A673 (cell line): ENCODE data around the gene GGTA1. TPM values are rescaled to one million over a fixed set of nuclear protein-coding genes. Genes with fewer than 3 reads are reported as not detected.

Source experiments
- BruUV-seq: library from RNA; stranded (reverse); fragments of 400-500 nt; replicated peaks from 2 replicates; lab custom pipeline; 2021; lab: Mats Ljungman, UMichigan
- CTCF ChIA-PET: fragments of 300-600 bp; sonication (Branson Sonifier 250); formaldehyde crosslinking; loops from one replicate; lab custom pipeline; 2022; ENCODE audit warnings: antibody characterized with exemption; lab: Charles Lee
- POLR2A ChIA-PET: fragments of 300-600 bp; sonication (Branson Sonifier 250); formaldehyde crosslinking; loops from one replicate; lab custom pipeline; 2022; ENCODE audit warnings: antibody characterized with exemption; ENCODE audit not compliant: low non-redundant PET; lab: Charles Lee
- DNase-seq: peaks from one replicate; pipeline ENCODE4 v3.0.0-alpha.2; 2015; ENCODE audit warnings: low spot score
- H3K27ac ChIP-seq: fragments of 200-600 bp; sonication (generic); 2 replicates; pipeline ENCODE4 v1.5.1; 2016; ENCODE audit warnings: mixed run types, low read depth, mild to moderate bottlenecking, mixed read lengths, antibody characterized with exemption, low read length; ENCODE audit not compliant: poor library complexity, severe bottlenecking
- H3K27me3 ChIP-seq: fragments of 200-600 bp; sonication (generic); replicated peaks from 2 replicates; pipeline ENCODE4 v1.6.1; 2017; ENCODE audit warnings: mixed run types, low read depth, mild to moderate bottlenecking, mixed read lengths, antibody characterized with exemption, low read length; ENCODE audit not compliant: insufficient read depth, poor library complexity
- H3K36me3 ChIP-seq: fragments of 200-600 bp; sonication (generic); 2 replicates; pipeline ENCODE4 v1.6.1; 2016; ENCODE audit warnings: mixed run types, mild to moderate bottlenecking, mixed read lengths, antibody characterized with exemption, low read length; ENCODE audit not compliant: insufficient read depth, poor library complexity, severe bottlenecking
- H3K4me1 ChIP-seq: fragments of 200-600 bp; sonication (generic); 2 replicates; pipeline ENCODE4 v1.6.1; 2017; ENCODE audit warnings: mixed run types, mild to moderate bottlenecking, mixed read lengths, antibody characterized with exemption, low read length; ENCODE audit not compliant: insufficient read depth, poor library complexity, severe bottlenecking
- H3K4me3 ChIP-seq: fragments of 200-600 bp; sonication (generic); 2 replicates; pipeline ENCODE4 v1.5.1; 2016; ENCODE audit warnings: low read depth, mixed run types, mild to moderate bottlenecking, mixed read lengths, low read length; ENCODE audit not compliant: poor library complexity, severe bottlenecking
- H3K9me3 ChIP-seq: fragments of 200-600 bp; sonication (generic); 2 replicates; pipeline ENCODE4 v1.6.1; 2016; ENCODE audit warnings: mixed run types, low read depth, mild to moderate bottlenecking, mixed read lengths, antibody characterized with exemption, low read length; ENCODE audit not compliant: poor library complexity, severe bottlenecking
- EZH2 ChIP-seq: fragments of 200-600 bp; sonication (generic); IDR thresholded peaks from 2 replicates; pipeline ENCODE4 v1.6.1; 2017; ENCODE audit warnings: borderline replicate concordance, low read depth, mild to moderate bottlenecking, mixed read lengths, antibody characterized with exemption, low read length; ENCODE audit not compliant: poor library complexity, severe bottlenecking
- intact Hi-C: fragments of 100-400 bp; cut with micrococcal nuclease; formaldehyde crosslinking; loops from one replicate; pipeline ENCODE4 v1.10.0; 2022; ENCODE audit not compliant: unreplicated experiment
- total RNA-seq: library from RNA; stranded (reverse); gene quantifications from 2 replicates; pipeline ENCODE4 v1.2.3, GENCODE V29; 2021
- TF ChIP-seq, protein P1 (sequence below): fragments of 300-800, 200-600 bp; sonication (generic); conservative IDR thresholded peaks from 2 replicates; pipeline ENCODE4 v1.5.1; 2017; ENCODE audit warnings: low read depth, mild to moderate bottlenecking, antibody characterized with exemption, low read length, moderate library complexity, mixed read lengths

Gene GGTA1
- total RNA-seq, 1 experiment from 2014 or later, result not detected

DNA sequence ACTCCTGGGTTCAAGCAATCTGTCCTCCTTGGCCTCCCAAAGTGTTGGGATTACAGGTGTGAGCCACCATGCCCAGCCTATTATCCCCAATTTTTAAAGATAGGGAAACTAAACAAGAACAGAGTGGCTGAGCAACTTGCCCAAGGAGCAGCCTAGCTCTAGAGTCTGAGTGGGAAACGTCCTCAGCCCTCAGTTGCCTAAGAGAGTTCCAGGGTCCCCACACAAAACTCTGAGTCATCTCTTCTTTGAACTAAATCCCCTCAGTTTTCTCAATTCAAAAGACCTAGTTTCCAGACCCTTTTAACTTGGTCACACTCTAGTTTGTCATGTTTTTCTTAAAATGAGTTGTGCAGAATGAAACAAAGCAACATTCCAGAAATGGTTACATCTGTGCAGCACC, 33.5 kb downstream of the GGTA1 start:
- Histone ChIP-seq H3K9me3 (no peaks in the 10 kb centered on the region), H3K27me3 (peaks cover 14% of the 10 kb centered on the region), H3K4me3 (no peak overlapping the region), H3K27ac (no peak overlapping the region), H3K36me3 (no peaks in the 10 kb centered on the region), H3K4me1 (peaks cover 3% of the 10 kb centered on the region)
- no TSS peak for BruUV-seq
- TF ChIP-seq, protein P1, sequence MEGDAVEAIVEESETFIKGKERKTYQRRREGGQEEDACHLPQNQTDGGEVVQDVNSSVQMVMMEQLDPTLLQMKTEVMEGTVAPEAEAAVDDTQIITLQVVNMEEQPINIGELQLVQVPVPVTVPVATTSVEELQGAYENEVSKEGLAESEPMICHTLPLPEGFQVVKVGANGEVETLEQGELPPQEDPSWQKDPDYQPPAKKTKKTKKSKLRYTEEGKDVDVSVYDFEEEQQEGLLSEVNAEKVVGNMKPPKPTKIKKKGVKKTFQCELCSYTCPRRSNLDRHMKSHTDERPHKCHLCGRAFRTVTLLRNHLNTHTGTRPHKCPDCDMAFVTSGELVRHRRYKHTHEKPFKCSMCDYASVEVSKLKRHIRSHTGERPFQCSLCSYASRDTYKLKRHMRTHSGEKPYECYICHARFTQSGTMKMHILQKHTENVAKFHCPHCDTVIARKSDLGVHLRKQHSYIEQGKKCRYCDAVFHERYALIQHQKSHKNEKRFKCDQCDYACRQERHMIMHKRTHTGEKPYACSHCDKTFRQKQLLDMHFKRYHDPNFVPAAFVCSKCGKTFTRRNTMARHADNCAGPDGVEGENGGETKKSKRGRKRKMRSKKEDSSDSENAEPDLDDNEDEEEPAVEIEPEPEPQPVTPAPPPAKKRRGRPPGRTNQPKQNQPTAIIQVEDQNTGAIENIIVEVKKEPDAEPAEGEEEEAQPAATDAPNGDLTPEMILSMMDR, result no peak
- TF ChIP-seq EZH2, result no peak
- ChIA-PET CTCF (no interaction called here), POLR2A (no interaction called here)
- intact Hi-C loops, result no loop called here
- no peak for DNase-seq

DNA sequence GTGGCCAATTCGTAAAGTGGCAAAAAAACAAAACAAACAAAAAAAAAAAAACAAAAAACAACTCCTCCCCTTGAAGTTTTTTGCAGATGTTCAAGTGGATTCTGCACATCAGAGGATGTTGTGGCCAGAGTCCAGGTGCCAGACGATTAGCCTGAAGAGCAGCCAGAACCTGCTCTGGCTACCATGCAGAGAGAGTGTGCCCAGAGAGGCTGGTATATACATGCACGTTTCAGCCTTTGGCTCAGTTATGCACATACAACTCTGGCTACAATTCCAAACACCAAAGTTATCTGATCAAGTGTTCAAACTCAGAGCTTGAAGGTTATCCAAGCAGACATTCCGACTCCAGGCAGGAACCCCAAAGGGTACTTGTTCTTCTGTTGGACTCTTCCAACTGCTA, 34.7 kb downstream of the GGTA1 start:
- POLR2A ChIA-PET, result no interaction called here
- peaks cover 14% of the 10 kb centered on the region for H3K27me3 ChIP-seq
- H3K27ac ChIP-seq, result no peak overlapping the region
- H3K4me1 ChIP-seq, result peaks cover 3% of the 10 kb centered on the region
- TF ChIP-seq EZH2, result no peak
- TF ChIP-seq, protein P1, result no peak
- CTCF ChIA-PET, result no interaction called here
- intact Hi-C loops, result no loop called here
- no peaks in the 10 kb centered on the region for H3K36me3 ChIP-seq
- no peaks in the 10 kb centered on the region for H3K9me3 ChIP-seq
- no peak for DNase-seq
- H3K4me3 ChIP-seq, result no peak overlapping the region
- BruUV-seq, result no TSS peak

DNA sequence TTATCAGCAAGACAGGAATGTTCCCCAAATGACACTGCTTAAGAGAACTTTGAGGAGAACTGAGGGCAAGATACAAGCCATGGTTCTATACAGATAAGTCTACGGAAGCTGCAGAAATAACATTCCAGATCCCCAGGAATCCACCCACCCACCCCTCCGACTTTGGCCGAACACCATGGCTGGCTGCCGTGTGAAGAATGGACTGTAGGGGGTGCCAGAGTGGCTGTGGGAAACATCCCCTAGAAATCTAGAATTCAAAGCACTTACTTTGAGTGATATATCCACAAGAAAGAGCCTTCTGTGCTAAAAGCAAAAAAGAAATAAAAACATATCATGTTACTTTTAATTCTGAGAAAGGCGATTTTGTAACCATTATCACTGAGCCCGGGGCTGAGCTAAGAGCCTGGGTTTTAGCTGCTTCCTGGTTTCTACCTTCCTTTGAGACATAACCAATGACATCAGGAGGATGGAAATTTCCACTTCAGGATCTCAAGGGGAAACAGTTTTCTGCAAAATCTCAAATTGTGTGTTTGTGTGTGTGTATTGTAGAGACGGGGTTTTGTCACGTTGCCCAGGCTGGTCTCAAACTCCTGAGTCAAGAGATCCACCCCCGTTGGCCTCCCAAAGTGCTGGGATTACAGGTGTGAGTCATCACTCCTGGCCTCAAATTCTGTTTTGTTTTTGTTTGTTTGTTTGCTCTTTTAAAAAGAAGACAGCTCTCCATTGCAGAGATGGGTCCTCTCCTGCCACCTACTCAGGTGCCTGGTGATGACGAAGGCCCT, 36.4 kb downstream of the GGTA1 start:
- ChIA-PET CTCF (interaction anchor here (0.7 to 0.9 kb wide), 2 partner anchors 12 to 29 kb away, joined by 3 to 4 read pairs; no protein-coding TSS in a partner anchor), POLR2A (no interaction called here)
- no peak overlapping the region for H3K27ac ChIP-seq
- peaks cover 14% of the 10 kb centered on the region for H3K27me3 ChIP-seq
- H3K4me1 ChIP-seq, result peaks cover 3% of the 10 kb centered on the region
- peak; percentile 71 for DNase-seq
- BruUV-seq, result no TSS peak
- intact Hi-C loops, result loop anchor here (2.0 kb wide), 1 partner anchor 36 kb away; the partner anchor contains the start of gene GGTA1
- TF ChIP-seq, protein P1, result peak; percentile 88
- TF ChIP-seq EZH2, result no peak
- H3K4me3 ChIP-seq, result no peak overlapping the region
- no peaks in the 10 kb centered on the region for H3K9me3 ChIP-seq
- no peaks in the 10 kb centered on the region for H3K36me3 ChIP-seq
